GM12801 (cell line): ENCODE data around the gene CIB4.

Experiments
- TF ChIP-seq, protein P1 (sequence below): IDR thresholded peaks from one replicate; pipeline ENCODE4 v1.5.1; 2011; ENCODE audit warnings: control low read depth; ENCODE audit not compliant: insufficient read length; ENCODE audit errors: extremely low read depth

The CIB4 gene

GRCh38 chr2:26636935-26637334 lies 4.2 kb downstream of the CIB4 start:
- TF ChIP-seq, protein P1, sequence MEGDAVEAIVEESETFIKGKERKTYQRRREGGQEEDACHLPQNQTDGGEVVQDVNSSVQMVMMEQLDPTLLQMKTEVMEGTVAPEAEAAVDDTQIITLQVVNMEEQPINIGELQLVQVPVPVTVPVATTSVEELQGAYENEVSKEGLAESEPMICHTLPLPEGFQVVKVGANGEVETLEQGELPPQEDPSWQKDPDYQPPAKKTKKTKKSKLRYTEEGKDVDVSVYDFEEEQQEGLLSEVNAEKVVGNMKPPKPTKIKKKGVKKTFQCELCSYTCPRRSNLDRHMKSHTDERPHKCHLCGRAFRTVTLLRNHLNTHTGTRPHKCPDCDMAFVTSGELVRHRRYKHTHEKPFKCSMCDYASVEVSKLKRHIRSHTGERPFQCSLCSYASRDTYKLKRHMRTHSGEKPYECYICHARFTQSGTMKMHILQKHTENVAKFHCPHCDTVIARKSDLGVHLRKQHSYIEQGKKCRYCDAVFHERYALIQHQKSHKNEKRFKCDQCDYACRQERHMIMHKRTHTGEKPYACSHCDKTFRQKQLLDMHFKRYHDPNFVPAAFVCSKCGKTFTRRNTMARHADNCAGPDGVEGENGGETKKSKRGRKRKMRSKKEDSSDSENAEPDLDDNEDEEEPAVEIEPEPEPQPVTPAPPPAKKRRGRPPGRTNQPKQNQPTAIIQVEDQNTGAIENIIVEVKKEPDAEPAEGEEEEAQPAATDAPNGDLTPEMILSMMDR: no peak

- TF ChIP-seq, protein P1: no peak
Observed at GRCh38 chr2:26635401-26635800, 5.8 kb downstream of the CIB4 start.

DNA sequence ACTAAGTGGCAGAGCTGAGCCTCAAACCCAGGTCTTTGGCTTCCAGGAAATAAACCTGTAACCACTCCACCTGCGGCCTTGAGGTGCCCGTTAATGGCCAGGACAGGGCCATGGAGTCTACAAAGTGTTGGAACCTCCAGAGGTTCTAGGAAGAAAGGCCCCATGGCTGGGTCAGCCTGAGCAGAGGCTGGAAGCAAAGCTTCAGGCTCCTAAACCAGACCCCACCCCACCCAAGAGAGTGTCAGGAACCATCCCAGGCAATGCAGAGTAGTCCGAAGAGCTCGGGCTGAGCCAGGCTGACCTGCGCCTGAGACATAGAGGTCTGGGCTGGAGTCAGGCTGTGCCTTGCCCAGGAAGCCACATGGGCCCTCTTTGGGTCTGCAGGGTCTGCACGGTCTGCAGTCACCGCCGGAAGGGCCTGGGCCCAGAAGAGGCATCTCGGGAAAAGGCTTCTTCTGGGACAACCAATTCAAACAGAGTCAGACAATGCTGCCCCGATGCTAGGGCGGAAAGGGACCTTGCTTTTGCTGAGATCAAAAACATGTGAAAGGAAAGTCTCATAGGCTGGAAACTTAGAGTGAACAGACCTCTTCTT lies 6.4 kb downstream of the CIB4 start:
- TF ChIP-seq, protein P1: no peak

DNA sequence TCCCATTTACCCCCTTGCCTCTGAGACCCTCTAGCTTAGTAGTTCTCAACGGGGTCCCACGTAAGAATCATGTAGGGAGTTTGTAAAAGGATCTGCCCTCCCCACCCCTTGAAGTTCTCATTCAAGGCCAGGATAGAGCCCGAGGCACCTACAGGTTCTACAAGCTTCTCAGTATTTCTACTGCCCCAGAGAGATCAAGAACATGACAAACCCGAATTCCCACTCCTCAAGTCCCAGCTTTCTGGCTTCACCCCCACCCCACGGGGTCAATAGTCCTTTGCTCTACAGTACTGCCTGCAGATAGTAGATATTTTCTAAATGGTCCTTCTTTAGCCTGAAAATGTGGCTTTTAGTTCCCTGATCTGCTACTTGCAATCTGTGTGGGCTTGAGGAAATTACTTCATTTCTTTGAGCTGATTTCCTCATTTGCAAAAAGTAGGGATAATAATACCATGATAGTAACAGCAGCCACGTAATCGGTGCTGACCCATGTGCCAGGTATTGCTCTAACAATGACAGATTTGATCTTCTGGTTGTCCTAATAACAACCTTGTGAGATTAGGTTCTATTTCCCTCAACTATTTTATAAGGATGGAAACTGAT lies 7.1 kb downstream of the CIB4 start:
- TF ChIP-seq, protein P1: no peak

DNA sequence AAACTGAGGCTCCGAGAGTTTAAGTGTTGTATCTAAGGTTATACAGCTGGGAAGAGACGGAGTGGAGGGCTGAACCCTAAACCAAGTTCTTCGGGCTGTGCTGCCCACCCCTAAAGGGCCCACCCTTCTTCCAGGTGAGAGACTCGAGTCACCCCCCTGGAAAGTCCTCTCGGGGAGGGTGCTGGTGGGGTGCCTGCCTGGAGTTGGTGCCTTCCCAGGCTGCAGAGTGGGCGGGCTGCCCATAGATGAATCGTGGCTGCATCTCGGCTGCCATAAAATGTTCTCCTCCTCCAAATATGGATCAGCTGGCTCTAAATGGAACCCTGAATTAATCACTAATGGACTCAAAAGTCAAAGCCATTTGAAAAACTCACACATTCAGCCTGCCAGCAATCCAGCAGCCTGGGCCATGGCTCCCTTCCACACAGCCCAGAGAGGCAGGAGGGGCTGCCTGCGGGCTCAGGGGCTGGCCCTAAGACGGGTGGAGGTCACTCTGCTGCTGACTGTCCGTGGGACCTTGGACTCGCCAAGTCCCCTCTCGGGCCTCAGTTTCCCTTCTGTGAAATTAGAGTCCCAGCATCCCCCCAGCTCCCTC lies 7.7 kb downstream of the CIB4 start:
- TF ChIP-seq, protein P1: no peak

DNA sequence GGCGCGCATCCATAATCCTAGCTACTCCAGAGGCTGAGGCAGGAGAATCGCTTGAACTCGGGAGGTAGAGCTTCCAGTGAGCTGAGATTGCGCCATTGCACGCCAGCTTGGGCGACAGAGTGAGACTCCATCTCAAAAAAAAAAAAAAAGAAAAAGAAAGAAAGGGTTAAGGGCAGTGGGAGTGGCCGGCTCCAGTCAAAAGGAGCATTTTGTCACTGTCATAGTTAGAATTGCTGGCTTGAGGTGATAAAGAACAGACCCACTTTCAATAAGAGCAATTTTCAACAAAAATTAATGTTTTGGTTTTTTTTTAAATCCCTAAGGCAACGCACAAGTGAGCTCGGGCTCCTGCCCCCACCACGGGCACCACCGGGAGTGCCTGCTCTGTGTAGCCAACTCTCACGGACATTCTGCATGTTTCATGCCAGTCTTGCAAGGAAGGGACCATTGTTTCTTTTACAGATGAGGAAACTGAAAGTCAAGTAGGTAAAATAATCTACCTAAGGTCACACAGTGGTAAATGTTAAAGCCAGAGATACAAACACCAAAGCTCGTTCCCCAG lies 8.5 kb downstream of the CIB4 start:
- TF ChIP-seq, protein P1: no peak

DNA sequence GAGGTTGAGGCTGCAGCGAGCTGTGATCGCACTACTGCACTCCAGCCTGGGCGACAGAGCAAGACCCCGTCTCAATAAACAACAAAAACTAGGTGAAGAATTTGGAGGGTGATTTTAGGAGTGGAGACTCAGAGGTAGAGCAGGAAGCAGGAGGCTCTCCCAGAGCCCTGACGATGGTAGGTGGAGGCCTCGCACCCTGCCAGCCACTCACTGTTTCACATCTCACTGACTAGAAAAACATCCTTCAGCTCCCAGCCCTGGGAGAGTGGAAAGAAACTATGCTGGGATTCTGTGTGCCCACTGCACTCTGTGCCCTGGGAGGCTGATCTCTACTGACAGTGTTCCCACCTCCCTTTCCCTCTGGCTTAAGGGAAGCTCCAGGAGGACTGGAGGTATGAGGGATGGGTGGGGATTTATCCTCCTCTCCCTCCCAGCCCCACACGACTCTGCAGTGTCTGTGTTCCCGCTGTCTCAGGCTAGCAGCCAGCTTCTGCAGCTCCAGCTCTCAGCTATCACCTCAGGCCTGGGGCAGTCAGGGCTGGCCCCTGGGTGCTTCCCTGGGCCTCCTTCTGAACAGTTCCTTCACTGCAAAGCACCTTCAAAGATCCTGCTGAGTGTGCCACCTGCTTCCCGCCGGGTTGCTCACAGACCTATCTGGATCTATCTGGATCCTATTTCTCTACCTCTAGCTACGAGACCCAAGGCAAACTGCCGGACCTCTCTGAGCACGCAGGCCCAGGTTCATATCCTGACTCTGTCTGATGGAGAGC lies 9.6 kb downstream of the CIB4 start:
- TF ChIP-seq, protein P1: no peak
